ENCODE data around the gene FSIP1. TPM values are rescaled to one million over a fixed set of nuclear protein-coding genes. Genes with fewer than 3 reads are reported as not detected.
A peak's percentile ranks its signal among the peaks of the same experiment; 100 is the strongest.

Gene FSIP1
- total RNA-seq, 1 donor from 2014 or later = 0.46 TPM

GRCh38 chr15:39767921-39768320 is 14.7 kb downstream of the FSIP1 start:
- no peak for DNase-seq (ENCODE audit: low read depth, low spot score)

- no peak for DNase-seq (ENCODE audit: low read depth, low spot score)
Measured at GRCh38 chr15:39761006-39761405, 21.6 kb downstream of the FSIP1 start.

- peak; percentile 39 for DNase-seq (ENCODE audit: low read depth, low spot score)
Measured at GRCh38 chr15:39756806-39757522, 25.7 kb downstream of the FSIP1 start.

GRCh38 chr15:39752991-39753390 is 29.6 kb downstream of the FSIP1 start:
- no peak for DNase-seq (ENCODE audit: low read depth, low spot score)

- DNase-seq (ENCODE audit: low read depth, low spot score) = no peak
Measured at GRCh38 chr15:39752246-39752645, 30.4 kb downstream of the FSIP1 start.

GRCh38 chr15:39748276-39748675 is 34.4 kb downstream of the FSIP1 start:
- no peak for DNase-seq (ENCODE audit: low read depth, low spot score)

GRCh38 chr15:39747326-39747725 is 35.3 kb downstream of the FSIP1 start:
- DNase-seq (ENCODE audit: low read depth, low spot score) = peak; percentile 19

GRCh38 chr15:39746714-39747276 is 35.8 kb downstream of the FSIP1 start:
- DNase-seq (ENCODE audit: low read depth, low spot score) = no peak

GRCh38 chr15:39746176-39746575 is 36.5 kb downstream of the FSIP1 start:
- no peak for DNase-seq (ENCODE audit: low read depth, low spot score)

GRCh38 chr15:39745415-39745814 is 37.2 kb downstream of the FSIP1 start:
- no peak for DNase-seq (ENCODE audit: low read depth, low spot score)

- no peak for DNase-seq (ENCODE audit: low read depth, low spot score)
Measured at GRCh38 chr15:39744334-39745103, 38.1 kb downstream of the FSIP1 start.

GRCh38 chr15:39743611-39744010 is 39.0 kb downstream of the FSIP1 start:
- DNase-seq (ENCODE audit: low read depth, low spot score) = no peak

- no peak for DNase-seq (ENCODE audit: low read depth, low spot score)
Measured at GRCh38 chr15:39741258-39741657, 41.4 kb downstream of the FSIP1 start.

GRCh38 chr15:39738998-39739397 is 43.6 kb downstream of the FSIP1 start:
- no peak for DNase-seq (ENCODE audit: low read depth, low spot score)

GRCh38 chr15:39737196-39737550 is 45.5 kb downstream of the FSIP1 start:
- DNase-seq (ENCODE audit: low read depth, low spot score) = no peak

GRCh38 chr15:39736412-39737195 is 46.0 kb downstream of the FSIP1 start:
- DNase-seq (ENCODE audit: low read depth, low spot score) = no peak

GRCh38 chr15:39735120-39735717 is 47.4 kb downstream of the FSIP1 start:
- no peak for DNase-seq (ENCODE audit: low read depth, low spot score)

- no peak for DNase-seq (ENCODE audit: low read depth, low spot score)
Measured at GRCh38 chr15:39731266-39731665, 51.4 kb downstream of the FSIP1 start.

- no peak for DNase-seq (ENCODE audit: low read depth, low spot score)
Measured at GRCh38 chr15:39730552-39730951, 52.1 kb downstream of the FSIP1 start.

- no peak for DNase-seq (ENCODE audit: low read depth, low spot score)
Measured at GRCh38 chr15:39729500-39729899, 53.1 kb downstream of the FSIP1 start.

- DNase-seq (ENCODE audit: low read depth, low spot score) = no peak
Measured at GRCh38 chr15:39728845-39729244, 53.8 kb downstream of the FSIP1 start.

Measured in pulmonary artery endothelial cell (primary cell).